GM21390 (cell line): Measurements from ENCODE around the gene AFTPH.
"Not testable (repeated sequence)": the region's sequence is repeated elsewhere in the genome, so short reads cannot be mapped to it uniquely, and the experiment has no call there.

ENCODE experiments used
- ATAC-seq: cut with Tn5 transposase; IDR thresholded peaks from one replicate; pipeline ENCODE4 v1.9.1; 2021; ENCODE audit not compliant: unreplicated experiment

The AFTPH gene

DNA sequence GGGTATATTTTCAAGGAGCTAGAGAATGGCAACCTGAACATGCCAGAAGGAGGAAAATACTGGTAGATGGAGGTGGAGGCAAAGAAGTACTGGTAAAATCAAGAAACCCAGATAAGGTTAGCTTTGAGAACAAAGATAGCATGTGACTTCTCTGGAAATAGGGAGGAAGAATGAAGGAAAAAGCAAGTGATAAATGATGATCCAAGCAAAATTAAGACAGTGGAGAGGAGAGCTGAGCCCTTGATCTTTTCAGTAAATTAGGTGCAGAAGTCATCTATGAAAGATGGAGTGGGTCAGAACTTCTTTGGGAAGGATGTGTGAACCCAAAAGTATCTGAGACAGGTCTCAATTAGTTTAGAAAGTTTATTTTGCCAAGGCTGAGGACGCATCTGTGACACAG lies 25.7 kb upstream of the AFTPH start:
- ATAC-seq, result no peak

DNA sequence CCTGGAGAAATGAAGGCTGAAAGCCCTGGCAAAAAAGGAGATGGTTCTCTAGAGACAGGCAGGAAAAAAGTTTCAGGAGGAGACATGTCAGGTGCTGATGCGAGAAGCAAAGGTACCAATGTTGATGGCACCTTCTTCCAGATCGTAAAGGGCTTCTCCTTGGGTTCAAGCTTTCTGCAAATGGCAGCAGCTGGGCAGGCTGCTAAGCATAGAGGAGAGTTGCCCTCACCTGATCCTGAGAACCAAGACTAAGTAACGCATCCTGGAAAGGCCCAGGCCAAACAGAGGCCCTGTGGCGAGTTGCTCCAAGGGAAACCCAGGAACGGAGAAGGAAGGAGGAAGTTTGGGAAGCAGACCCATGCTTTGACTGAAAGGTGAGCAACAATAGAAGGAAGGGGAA lies 23.6 kb upstream of the AFTPH start:
- no peak for ATAC-seq

DNA sequence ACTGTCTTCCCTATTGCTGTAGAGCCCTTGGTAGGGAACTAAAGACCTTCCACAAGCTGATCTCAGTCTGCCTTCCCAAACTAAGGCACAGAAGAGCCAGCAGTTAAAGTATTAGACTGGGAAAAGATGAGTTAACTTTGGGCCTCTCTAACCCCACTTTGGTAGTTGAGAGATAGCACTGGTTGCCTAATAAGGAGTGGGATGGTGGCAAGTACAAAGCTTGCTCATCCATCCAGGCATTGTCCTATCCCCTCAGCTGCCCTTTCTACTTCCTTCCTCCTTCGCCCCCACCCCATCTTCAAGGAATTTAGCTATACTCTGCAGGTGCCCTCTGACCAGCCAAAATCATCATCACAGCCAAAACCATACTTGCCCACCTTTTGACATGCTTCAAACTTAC lies 22.2 kb upstream of the AFTPH start:
- ATAC-seq, result no peak

DNA sequence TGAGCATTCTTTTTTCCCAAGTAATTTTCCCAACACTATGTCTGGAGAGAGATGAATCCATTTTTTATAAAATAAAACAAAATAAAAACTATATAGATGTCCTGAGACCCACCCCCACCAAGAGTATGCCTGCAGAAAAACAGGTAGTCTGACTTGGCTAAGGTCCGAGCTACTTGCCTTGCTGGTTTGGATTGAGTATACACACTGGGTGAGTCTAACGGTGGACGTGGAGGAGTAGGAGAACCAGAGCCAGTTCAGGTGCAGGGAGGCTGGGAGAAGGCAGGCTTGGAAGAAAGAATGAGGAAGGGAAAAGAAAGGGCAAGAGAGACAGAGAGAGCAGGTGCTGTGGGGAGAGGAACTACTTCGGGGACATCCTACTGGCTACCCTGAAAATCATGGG lies 21.3 kb upstream of the AFTPH start:
- no peak for ATAC-seq

DNA sequence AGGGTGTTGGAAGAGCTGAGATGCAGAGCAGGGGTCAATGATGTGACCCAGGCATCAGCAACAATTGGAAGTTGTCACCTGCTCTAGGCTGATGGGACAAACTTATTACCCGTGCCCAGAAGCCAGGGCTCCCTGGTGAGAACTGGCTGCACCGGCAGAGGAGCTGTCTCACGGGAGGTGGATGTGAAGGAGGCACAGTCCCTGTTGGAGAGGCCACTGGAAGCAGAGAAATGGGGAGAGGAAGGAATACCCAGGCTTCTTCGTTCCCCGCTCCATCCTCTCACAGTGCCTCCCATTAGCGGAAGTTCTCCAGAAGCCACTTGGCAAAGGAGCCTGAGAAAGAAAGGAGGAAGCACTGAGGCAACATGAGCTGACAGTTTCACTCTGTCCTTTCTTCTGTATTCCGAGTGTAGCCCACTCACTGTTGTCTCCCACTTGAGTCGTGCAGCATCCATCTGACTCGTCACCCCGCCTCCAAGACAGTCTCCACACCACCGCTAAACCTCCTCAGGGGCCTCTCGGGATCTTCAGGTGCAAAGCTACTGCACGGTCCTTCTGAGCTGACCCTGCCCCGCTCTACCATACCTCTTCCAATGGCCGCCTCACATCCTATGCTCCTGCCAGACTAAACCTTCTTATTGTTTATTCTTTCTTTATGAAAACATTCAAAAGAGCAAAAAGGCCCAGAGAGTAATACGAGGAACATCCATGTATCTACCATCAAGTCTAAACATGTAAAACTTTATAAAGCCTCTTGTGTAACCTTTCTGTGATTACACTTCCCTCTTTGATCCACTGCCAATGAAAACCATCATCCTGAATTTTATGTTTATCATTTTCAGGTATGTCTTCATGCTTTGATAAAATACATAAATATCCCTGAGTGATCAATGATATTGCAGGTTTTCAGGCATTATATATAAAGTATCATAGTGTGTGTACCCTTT lies 19.1 kb upstream of the AFTPH start:
- no peak for ATAC-seq

- ATAC-seq, result no peak
Observed at GRCh38 chr2:64506686-64507085, 17.4 kb upstream of the AFTPH start.

GRCh38 chr2:64514008-64514407 lies 10.1 kb upstream of the AFTPH start:
- no peak for ATAC-seq

- ATAC-seq, result no peak
Observed at GRCh38 chr2:64515086-64515485, 9.0 kb upstream of the AFTPH start.

DNA sequence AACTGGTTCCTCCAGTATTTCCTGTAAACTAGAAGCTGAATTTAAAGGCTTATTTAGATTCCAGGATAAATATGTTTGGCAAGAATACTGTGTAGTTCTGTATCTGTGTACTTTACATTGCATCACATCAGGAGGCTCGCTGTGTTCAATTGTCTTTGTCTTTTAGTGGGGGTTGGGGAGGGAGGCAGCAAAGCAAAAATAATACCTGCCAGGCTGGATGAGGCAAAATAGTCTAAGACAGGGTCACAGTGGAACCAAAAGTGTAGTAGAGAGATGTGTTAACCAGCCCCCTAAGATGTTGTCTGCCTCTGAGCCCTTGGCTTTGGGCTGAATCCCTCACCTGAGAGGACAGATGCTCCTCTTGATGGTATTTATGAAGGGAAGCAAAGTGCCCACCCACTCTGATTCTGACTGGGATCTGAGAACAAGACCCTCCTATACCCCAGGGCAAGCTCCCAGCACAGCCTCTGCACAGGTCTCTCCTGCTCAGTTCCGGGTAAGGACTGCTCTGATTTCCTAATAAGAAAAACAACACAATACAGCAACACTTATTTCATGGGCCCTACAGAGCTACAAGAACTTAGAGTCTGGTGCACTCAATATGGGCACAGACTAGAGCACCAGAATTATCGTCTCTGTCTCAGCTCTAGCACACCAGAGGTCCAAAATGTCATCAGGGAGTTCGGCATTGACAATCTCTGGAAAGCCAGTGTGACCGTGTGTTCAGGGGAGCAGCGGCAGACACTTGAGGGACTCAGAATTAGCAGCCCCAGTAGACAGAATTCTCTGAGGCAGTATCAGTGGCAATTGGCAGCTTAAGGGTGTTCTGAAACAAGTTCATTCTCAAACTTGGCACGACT lies 7.2 kb upstream of the AFTPH start:
- no peak for ATAC-seq

DNA sequence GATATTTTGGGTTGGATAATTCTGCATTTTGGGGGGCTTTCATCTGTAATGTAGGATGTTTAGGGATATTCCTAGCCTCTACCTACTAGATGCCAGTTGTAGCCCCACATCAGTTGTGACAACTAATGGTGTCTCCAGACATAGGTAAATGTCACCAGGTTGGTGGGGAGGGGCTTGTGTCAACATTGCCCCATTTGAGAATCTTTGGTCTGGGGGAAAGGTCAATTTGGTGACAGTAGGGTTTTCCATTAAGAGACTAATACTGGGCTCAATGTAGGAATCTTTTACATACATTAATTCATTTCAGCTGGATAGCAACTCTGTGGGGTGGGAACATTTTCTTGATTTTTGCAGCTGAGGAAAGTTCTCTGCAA lies 6.6 kb upstream of the AFTPH start:
- ATAC-seq, result no peak

DNA sequence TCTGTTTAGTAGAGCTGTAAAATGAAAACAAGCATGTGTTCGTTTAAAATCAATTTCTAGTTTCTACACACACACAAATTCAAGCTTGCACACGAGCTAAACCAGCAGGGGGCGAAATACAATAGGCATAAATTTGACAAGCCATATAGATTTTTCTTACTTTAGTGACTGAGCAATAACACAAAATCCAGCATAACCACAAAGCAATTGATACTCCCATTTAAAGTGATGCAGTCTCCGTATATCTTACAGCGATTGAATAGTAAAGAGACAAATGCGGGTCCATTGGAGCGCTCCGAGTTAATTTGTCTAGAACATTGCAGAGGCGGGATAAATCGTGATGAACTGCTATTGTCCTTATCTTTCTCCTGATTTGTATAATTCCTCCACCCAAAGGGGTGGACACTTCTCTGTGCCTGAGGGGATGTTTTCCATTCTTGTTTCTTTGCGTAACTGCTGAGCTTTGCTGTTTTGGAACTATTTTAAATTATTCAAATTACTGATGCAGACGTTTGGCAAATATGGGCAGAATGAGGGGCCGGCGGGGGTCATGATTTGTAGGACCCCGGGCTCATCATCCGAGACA lies 1.2 kb upstream of the AFTPH start:
- no peak for ATAC-seq

- peak; percentile 11 for ATAC-seq
Observed at GRCh38 chr2:64524604-64525316, 632 bp downstream of the AFTPH start.

DNA sequence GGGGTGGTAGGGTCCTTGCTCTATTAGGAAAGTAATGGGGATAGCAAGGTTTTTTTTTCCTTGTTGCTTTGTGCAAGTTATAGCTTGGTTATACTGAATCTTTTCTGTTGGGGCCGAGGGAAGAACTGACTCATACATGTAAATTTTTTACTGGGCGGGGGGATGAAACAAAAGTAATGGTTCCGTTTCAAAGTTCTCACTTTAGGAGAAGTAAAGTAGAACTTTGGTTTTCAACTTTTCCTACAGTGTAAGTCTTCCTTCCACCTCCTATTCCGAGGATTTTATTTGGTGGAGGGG lies 1.1 kb downstream of the AFTPH start:
- no peak for ATAC-seq

- ATAC-seq, result no peak
Observed at GRCh38 chr2:64526034-64526433, 1.9 kb downstream of the AFTPH start.

DNA sequence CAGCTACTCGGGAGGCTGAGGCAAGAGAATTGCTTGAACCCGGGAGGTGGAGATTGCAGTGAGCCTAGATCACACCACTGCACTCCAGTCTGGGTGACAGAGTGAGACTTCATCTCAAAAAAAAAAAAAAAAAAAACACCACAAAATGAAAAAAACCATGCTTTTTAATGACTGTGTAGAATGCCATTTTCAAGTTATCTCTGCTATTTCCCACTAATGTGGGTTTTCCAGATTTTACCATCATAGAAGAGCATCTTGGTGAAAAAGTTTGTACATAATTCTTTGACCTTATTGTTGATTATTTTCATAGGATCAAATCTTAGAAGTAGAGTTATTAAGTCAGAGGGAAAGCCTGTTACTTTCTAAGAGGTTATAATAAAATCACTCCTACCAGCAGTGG lies 6.8 kb downstream of the AFTPH start:
- ATAC-seq, result not testable (repeated sequence)

DNA sequence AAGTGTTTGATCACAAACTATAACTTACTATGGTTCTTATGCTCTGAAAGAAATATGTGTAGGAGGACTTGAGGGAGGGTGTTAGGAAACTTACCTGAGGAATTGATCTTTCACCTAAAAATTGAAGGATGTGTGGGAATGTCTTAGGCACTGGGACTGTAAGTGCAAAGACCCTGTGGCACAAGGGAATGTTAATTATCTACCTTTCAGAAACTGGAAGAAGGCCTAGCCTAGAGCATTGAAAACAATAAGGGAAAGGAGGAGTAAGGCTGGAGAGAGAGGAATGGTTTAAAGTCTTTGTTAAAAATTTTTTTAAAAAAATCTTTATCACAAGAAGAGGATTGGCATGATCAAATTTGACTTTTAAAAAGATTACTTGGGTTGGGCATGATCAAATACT lies 7.9 kb downstream of the AFTPH start:
- ATAC-seq, result no peak

DNA sequence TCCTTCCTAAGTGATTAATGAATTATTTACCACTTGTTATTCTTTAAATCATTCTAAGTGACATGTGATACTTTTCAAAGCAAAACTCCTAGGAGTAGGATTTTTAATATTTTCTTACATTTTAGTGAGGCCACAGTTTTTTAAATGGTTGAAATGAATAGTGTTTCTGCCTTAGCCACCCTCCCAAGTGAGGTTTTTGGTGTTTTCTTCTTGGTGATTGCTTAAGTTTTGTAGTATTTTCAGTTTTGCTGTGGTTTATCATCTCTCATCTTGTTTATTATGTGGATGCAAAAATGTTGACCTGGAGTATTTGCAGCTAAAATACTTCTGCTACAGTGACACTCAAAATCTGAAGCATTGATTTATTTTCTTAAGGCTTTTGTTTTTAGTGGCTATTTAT lies 9.8 kb downstream of the AFTPH start:
- no peak for ATAC-seq

- ATAC-seq, result no peak
Observed at GRCh38 chr2:64534363-64534762, 10.2 kb downstream of the AFTPH start.

GRCh38 chr2:64535024-64535423 lies 10.9 kb downstream of the AFTPH start:
- ATAC-seq, result no peak

- ATAC-seq, result no peak
Observed at GRCh38 chr2:64537991-64538390, 13.9 kb downstream of the AFTPH start.

GRCh38 chr2:64538764-64539433 lies 14.8 kb downstream of the AFTPH start:
- ATAC-seq, result peak; percentile 61
